Stimulated activated CD4-positive, alpha-beta T cell treated with anti-CD3 and anti-CD28 coated beads, Interleukin-4, amount 100 ng/mL, for 48 hours (primary cell): ENCODE results near the gene PCDHB13.
"Not testable (repeated sequence)": the region's sequence is repeated elsewhere in the genome, so short reads cannot be mapped to it uniquely, and the experiment has no call there.

Experiments
- DNase-seq, 2 donors: peaks; one replicate each; pipeline ENCODE4 v3.0.0-alpha.2; 2020; ENCODE audit warnings: low read depth in 2 of 2

Gene PCDHB13

DNA sequence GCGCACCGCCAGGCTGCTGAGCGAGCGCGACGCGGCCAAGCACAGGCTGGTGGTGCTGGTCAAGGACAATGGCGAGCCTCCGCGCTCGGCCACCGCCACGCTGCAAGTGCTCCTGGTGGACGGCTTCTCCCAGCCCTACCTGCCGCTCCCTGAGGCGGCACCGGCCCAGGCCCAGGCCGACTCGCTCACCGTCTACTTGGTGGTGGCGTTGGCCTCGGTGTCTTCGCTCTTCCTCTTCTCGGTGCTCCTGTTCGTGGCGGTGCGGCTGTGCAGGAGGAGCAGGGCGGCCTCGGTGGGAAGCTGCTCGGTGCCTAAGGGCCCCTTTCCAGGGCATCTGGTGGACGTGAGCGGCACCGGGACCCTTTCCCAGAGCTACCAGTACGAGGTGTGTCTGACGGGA is 12.1 kb upstream of the PCDHB13 start:
- DNase-seq: not testable (repeated sequence)

DNA sequence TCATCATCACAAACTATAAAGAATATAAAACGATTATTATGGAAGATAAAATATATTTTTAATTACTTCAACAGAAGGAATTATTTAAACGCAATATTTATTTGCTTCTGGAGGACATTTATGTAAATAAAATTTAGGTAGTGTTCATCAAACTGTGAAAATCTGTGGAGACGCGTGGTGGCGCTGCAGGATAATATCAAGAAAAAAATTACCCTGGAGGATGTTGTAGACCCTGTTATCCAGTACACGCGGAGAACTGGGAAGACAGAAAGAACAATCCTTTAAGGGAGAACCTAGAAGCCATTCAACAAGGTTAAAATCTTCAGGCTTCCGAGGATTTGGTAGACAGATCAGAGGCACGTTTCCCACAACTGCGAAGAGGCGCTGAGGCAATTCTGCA is 5.2 kb upstream of the PCDHB13 start, which contains the start of gene PCDHB12:
TSS of gene PCDHB12 (plus strand) at position 242 of the 400 bp plus-strand sequence. CDS start 189 bp downstream, outside the sequence.
- DNase-seq: no peak

DNA sequence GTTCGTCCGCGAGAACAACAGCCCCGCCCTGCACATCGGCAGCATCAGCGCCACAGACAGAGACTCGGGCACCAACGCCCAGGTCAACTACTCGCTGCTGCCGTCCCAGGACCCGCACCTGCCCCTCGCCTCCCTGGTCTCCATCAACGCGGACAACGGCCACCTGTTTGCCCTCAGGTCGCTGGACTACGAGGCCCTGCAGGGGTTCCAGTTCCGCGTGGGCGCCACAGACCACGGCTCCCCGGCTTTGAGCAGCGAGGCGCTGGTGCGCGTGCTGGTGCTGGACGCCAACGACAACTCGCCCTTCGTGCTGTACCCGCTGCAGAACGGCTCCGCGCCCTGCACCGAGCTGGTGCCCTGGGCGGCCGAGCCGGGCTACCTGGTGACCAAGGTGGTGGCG is 3.4 kb upstream of the PCDHB13 start:
- not testable (repeated sequence) for DNase-seq

DNA sequence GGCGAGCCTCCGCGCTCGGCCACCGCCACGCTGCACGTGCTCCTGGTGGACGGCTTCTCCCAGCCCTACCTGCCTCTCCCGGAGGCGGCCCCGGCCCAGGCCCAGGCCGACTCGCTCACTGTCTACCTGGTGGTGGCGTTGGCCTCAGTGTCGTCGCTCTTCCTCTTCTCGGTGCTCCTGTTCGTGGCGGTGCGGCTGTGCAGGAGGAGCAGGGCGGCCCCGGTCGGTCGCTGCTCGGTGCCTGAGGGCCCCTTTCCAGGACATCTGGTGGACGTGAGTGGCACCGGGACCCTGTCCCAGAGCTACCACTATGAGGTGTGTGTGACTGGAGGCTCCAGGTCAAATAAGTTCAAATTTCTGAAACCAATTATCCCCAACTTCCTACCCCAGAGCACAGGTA is 2.9 kb upstream of the PCDHB13 start:
- DNase-seq: not testable (repeated sequence)

DNA sequence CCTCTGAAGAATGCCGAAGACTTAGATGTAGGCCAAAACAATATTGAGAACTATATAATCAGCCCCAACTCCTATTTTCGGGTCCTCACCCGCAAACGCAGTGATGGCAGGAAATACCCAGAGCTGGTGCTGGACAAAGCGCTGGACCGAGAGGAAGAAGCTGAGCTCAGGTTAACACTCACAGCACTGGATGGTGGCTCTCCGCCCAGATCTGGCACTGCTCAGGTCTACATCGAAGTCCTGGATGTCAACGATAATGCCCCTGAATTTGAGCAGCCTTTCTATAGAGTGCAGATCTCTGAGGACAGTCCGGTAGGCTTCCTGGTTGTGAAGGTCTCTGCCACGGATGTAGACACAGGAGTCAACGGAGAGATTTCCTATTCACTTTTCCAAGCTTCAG is 864 bp downstream of the PCDHB13 start:
- DNase-seq: not testable (repeated sequence)

DNA sequence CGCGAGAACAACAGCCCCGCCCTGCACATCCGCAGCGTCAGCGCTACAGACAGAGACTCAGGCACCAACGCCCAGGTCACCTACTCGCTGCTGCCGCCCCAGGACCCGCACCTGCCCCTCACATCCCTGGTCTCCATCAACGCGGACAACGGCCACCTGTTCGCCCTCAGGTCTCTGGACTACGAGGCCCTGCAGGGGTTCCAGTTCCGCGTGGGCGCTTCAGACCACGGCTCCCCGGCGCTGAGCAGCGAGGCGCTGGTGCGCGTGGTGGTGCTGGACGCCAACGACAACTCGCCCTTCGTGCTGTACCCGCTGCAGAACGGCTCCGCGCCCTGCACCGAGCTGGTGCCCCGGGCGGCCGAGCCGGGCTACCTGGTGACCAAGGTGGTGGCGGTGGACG is 1.8 kb downstream of the PCDHB13 start:
- DNase-seq: not testable (repeated sequence)

DNA sequence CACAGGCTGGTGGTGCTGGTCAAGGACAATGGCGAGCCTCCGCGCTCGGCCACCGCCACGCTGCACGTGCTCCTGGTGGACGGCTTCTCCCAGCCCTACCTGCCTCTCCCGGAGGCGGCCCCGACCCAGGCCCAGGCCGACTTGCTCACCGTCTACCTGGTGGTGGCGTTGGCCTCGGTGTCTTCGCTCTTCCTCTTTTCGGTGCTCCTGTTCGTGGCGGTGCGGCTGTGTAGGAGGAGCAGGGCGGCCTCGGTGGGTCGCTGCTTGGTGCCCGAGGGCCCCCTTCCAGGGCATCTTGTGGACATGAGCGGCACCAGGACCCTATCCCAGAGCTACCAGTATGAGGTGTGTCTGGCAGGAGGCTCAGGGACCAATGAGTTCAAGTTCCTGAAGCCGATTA is 2.3 kb downstream of the PCDHB13 start:
- not testable (repeated sequence) for DNase-seq

DNA sequence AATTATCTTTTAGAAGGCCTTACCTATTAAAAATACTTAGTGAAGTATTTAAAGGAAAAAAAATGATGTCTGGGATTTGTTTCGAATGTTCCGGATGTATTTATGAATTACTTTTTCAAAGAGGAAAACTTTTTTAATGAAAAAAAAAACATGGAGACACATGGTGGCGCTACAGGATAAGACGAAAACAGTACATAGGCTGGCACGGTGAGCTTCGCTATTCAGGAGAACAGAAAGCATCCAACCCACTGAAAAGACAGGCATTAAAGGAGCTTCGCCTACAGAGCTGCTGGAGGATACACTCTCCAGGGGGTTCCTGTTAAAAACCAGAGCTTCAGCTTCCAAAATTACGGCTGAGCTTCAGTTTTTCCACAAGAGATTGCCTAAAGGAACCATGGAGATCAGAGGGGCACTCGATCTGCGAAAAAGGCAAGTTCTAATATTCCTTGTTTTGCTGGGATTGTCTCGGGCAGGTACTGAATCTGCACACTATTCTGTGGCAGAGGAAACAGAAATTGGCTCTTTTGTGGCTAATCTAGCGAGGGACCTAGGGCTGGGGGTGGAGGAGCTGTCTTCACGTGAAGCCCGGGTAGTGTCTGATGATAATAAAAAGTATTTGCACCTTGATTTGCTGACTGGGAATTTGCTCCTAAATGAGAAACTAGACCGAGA is 9.5 kb downstream of the PCDHB13 start, which contains the start of gene PCDHB14:
TSS of gene PCDHB14 (plus strand) at position 232 of the 672 bp plus-strand sequence. CDS start at position 395, 163 bp downstream.
- no peak for DNase-seq

DNA sequence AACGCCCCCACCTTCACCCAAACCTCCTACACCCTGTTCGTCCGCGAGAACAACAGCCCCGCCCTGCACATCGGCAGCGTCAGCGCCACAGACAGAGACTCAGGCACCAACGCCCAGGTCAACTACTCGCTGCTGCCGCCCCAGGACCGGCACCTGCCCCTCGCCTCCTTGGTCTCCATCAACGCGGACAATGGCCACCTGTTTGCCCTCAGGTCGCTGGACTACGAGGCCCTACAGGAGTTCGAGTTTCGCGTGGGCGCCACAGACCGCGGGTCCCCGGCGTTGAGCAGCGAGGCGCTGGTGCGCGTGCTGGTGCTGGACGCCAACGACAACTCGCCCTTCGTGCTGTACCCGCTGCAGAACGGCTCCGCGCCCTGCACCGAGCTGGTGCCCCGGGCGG is 11.1 kb downstream of the PCDHB13 start:
- DNase-seq: not testable (repeated sequence)

DNA sequence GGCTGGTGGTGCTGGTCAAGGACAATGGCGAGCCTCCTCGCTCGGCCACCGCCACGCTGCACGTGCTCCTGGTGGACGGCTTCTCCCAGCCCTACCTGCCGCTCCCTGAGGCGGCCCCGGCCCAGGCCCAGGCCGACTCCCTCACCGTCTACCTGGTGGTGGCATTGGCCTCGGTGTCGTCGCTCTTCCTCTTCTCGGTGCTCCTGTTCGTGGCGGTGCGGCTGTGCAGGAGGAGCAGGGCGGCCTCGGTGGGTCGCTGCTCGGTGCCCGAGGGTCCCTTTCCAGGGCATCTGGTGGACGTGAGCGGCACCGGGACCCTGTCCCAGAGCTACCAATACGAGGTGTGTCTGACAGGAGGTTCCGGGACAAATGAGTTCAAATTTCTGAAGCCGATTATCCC is 11.7 kb downstream of the PCDHB13 start:
- not testable (repeated sequence) for DNase-seq

DNA sequence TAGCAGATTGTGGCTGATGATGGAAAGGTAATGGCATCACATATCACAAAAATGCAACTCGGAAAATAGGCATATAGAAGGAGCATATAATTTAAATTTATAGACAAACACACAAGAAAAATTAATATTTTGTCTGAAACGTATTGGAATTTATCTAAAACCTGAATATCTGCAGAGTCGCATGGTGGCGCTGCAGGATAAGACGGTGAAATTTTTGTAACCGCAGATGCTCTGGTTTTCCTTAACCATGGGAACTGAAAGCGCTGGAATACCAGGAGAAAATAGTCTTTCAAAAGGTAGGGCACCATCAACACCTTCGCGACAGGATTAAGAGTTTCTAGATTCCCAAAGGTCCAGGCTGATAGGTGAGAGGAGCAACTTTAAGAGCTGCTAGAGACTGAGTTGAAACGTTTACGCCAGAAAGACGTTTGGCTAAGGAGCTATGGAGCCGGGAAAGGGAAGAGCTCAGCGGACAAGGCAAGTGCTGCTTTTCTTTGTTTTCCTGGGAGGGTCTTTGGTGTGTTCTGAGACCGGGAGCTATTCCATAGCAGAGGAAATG is 20.5 kb downstream of the PCDHB13 start:
- DNase-seq: no peak

DNA sequence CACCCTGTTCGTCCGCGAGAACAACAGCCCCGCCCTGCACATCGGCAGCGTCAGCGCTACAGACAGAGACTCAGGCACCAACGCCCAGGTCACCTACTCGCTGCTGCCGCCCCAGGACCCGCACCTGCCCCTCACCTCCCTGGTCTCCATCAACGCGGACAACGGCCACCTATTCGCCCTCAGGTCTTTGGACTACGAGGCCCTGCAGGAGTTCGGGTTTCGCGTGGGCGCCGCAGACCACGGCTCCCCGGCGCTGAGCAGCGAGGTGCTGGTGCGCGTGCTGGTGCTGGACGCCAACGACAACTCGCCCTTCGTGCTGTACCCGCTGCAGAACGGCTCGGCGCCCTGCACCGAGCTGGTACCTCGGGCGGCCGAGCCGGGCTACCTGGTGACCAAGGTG is 22.2 kb downstream of the PCDHB13 start:
- not testable (repeated sequence) for DNase-seq

DNA sequence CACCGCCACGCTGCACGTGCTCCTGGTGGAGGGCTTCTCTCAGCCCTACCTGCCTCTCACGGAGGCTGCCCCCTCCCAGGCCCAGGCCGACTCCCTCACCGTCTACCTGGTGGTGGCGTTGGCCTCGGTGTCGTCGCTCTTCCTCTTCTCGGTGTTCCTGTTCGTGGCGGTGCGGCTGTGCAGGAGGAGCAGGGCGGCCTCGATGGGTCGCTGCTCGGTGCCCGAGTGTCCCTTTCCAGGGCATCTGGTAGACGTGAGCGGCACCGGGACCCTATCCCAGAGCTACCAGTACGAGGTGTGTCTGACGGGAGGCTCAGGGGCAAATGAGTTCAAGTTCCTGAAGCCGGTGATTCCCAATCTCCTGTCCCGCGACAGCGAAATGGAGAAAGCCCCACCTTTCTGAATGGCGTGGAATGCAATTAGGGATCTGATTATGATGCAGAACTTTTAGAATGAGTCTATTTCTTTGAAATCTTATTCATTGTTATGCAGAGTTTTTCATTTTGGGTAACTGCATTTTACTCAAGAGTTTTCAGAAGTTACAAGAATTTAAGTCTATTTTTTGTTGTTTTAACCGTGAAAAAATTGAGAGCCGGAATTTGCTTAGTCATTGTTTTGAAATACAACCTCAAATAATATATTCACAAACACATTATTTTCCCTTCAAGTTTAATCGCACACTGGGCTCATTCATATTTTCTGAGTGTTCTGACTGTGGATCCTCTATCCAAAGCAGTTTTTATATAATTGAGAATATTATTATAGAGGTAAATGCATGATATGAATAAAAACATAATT is 23.0 kb downstream of the PCDHB13 start:
- DNase-seq: no peak

DNA sequence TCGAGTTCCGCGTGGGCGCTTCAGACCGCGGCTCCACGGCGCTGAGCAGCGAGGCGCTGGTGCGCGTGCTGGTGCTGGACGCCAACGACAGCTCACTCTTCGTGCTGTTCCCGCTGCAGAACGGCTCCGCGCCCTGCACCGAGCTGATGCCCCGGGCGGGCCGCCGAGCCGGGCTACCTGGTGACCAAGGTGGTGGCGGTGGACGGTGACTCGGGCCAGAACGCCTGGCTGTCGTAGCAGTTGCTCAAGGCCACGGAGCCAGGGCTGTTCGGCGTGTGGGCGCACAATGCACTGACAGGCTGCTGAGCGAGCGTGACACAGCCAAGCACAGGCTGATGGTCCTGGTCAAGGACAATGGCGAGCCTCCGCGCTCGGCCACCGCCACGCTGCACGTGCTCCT is 27.8 kb downstream of the PCDHB13 start:
- no peak for DNase-seq

DNA sequence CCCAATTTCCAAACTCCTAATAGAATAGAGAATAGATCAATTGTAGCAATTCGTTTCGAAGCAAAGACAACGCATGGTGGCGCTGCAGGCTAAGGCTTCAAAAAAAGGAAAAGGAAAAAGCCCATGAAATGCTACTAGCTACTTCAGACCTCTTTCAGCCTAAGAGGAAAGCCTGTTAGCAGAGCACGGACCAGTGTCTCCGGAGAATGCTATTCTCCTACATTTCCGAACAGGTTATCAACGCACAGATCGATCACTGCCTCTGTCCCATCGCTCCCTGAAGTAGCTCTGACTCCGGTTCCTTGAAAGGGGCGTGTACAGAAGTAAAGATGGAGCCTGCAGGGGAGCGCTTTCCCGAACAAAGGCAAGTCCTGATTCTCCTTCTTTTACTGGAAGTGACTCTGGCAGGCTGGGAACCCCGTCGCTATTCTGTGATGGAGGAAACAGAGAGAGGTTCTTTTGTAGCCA is 31.6 kb downstream of the PCDHB13 start, which contains the start of gene PCDHB15:
TSS of gene PCDHB15 (plus strand) at position 146 of the 468 bp plus-strand sequence. CDS start at position 330, 184 bp downstream.
- DNase-seq: peak; percentile 5 to 6

DNA sequence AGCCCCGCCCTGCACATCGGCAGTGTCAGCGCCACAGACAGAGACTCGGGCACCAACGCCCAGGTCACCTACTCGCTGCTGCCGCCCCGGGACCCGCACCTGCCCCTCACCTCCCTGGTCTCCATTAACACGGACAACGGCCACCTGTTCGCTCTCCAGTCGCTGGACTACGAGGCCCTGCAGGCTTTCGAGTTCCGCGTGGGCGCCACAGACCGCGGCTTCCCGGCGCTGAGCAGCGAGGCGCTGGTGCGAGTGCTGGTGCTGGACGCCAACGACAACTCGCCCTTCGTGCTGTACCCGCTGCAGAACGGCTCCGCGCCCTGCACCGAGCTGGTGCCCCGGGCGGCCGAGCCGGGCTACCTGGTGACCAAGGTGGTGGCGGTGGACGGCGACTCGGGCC is 33.3 kb downstream of the PCDHB13 start:
- DNase-seq: not testable (repeated sequence)

DNA sequence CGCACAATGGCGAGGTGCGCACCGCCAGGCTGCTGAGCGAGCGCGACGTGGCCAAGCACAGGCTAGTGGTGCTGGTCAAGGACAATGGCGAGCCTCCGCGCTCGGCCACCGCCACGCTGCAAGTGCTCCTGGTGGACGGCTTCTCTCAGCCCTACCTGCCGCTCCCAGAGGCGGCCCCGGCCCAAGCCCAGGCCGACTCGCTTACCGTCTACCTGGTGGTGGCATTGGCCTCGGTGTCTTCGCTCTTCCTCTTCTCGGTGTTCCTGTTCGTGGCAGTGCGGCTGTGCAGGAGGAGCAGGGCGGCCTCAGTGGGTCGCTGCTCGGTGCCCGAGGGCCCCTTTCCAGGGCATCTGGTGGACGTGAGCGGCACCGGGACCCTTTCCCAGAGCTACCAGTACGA is 33.7 kb downstream of the PCDHB13 start:
- DNase-seq: not testable (repeated sequence)

DNA sequence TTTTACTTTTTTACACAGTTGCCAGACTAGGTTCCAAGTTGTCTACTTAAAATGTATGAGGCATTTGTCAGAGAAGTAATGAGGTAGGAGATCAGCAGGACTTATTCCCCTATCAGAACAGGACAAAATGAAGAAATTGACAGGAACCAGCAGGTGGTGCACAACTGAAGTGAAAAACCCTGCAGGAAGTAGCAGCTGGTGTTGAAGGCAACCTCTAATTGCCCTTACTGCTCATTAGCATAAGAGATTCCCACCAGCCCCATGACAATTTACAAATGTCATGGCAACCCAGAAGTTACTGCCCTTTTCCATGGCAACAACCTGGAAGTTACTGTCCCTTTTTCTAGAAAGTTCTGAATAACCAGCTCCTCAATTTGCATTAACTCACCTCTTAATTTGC is 36.9 kb downstream of the PCDHB13 start:
- DNase-seq: no peak

DNA sequence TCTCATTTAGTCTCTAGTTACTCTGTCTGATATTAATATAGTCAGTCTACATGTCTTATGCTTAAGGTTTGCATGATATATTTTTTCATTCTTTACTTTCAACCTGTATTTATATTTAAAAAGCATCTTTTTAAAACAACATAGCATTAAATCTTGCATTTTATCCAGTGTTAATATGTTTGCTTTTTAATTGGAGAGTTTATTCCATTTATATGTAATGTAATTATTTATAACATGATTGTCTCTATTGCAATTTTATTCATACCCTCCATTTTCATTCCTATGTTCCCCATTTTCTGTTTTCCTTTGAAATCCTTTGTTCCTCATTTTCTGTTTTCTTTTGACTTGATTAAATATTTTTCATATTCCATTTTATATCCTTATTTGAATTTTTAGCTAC is 44.7 kb downstream of the PCDHB13 start:
- DNase-seq: no peak

DNA sequence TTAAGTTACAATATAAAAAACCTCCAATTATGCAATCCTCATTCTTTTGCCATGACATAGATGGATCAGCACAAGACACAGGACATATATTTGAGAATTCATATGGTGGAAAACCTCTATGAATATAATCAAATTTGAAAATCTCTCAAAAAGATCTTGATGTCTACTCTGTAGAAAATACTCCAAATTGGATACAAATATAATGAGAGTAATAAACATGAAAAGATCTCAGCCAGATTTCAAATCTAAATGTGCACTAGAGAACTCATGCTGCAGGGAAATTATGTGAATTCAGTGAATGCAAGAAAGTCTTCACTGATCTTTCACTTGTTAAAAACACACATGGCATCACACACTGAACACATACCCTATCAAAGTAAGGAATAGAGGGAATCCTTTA is 45.2 kb downstream of the PCDHB13 start:
- DNase-seq: no peak

DNA sequence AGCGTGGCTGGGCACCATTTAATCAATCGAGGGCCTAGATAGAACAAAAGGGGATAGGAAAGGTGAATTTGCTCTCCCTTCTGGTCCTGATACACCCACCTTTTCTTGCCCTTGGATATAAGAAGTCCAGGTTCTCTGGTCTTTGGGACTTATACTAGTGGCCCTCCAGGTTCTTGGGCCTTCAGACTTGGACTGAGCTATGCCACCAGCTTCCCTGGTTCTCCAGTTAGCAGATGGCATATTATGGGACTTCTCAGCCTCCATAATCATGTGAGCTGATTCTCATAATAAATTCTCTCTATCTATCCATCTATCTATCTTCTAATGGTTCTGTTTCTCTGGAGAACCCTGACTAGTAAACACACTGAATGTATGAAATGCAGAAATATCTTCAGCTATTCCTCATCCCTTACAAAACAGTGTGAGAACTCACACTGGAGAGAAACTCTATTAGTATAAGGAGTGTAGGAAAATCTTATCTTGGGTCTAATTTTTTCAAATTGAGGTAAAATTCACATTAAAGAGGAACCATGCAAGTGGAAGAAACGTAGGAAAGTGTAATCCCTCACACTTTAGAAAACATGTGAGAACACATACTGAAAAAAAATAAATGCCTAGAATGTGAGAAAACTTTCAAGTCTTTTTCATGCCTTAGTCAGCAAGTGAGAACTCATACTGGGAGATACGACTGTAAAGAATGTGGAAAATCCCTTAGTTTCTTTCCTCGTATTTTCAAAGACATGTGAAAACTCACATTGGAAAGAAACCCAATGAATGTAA is 46.9 kb downstream of the PCDHB13 start:
- no peak for DNase-seq

DNA sequence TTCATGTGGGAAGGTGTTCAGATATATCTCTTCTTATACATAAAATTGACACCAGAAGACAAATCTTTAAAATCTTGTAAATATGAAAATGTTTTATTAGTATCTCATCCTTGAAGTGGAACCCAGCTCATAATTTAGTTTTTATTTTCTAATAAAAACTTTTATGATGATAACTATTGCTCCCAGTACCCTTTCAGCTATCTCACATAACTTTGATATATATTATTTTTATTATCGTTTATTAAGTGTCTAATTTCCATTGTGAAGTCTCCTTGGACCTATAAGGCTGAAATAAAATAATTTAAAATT is 47.5 kb downstream of the PCDHB13 start:
- DNase-seq: no peak
